Occipital lobe (tissue), 2 donors: ENCODE data around the gene CDK5. TPM values are rescaled to one million over a fixed set of nuclear protein-coding genes. Genes with fewer than 3 reads are reported as not detected.
A peak's percentile ranks its signal among the peaks of the same experiment; 100 is the strongest.

Experiments used
- DNase-seq: peaks from one replicate; lab custom pipeline; 2025; lab: John Stamatoyannopoulos, UW
- total RNA-seq: library from RNA; depleted of rRNA; stranded (reverse); fragments of >200 nt; gene quantifications from one replicate; pipeline ENCODE4 v1.2.3, GENCODE V29; 2014

Gene CDK5
- total RNA-seq, 1 donor from 2014 or later, result 37.3 TPM

DNA sequence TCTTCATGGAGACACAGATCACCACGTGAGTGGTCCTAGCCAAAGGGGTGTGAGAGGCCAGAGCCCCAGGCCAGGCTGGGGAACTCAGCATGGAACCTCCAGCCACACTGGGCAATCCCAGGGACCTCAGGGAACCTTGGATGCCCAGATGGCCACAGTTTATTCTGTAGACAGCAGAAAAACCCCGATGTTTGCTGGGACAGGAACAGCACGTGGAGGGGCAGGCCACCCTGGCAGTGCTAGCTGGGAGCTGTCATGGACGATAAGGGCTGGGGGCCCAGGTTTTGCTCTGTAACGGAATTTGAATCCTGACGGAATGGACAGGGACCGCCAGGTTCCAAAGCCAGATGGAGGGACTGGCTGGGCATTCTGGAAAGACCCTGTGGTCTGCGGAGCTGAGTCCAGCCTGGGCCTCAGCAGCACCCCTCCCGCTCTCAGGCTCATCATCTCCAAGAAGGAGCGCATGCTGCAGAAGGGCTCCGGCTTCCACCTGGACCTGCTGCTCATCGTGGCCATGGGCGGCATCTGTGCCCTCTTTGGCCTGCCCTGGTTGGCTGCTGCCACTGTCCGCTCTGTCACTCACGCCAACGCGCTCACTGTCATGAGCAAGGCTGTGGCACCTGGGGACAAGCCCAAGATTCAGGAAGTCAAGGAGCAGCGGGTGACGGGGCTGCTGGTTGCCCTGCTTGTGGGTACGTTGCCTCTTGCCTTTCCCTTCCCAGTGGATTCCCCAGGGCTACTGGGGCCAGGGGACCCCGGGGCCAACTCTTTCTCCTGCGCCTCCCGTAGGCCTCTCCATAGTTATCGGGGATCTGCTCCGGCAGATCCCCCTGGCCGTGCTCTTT lies 17.3 kb upstream of the CDK5 start:
- DNase-seq, result no peak

DNA sequence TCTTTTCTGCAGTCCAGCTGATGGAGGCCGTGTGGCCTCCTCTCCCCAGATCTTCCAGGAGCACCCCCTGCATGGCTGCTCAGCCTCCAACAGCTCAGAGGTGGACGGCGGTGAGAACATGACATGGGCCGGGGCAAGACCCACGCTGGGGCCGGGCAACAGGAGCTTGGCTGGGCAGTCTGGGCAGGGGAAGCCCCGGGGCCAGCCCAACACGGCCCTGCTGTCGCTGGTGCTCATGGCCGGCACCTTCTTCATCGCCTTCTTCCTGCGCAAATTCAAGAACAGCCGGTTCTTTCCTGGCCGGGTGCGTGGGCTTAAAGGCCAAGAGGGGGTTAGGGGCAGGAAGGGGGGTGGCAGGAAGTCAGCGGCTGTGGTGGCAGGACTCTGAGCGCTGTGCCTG lies 16.3 kb upstream of the CDK5 start:
- no peak for DNase-seq

- DNase-seq, result no peak
These were observed 13.6 kb upstream of the CDK5 start for GRCh38 chr7:151071032-151071866.

- DNase-seq, result no peak
These were observed 12.9 kb upstream of the CDK5 start for GRCh38 chr7:151070574-151070960.

GRCh38 chr7:151069841-151070573 lies 12.3 kb upstream of the CDK5 start:
- DNase-seq, result no peak

DNA sequence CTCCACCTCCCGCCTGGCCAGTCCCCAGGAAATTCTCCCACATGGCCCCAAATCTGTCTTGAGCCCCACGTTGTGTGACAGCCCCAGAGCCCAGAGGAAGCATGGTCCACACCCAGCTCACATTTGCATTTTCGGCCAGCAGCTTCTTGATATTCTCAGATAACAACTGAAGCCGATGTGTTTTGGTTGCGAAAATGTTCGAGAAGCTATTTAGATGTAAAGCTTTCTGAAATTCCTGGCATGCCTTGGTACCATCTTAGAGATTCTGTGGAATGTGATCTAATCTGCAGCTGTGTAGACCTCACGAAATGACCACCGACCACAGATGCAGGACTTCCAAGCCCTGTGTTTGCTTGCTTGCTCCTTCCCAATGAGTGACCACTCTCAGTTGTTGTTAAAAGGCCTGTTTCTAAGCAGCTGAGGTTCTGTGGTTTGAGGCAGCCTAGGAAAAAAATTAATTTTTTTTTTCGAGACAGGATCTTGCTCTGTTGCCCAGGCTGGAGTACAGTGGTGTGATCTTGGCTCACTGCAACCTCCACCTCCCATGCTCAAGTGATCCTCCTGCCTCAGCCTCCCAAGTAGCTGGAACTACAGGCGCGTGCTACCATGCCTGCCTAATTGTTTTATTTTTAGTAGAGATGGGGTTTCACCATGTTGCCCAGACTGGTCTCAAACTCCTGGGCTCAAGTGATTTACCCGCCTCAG lies 10.5 kb upstream of the CDK5 start:
- no peak for DNase-seq

GRCh38 chr7:151066273-151066974 lies 8.7 kb upstream of the CDK5 start:
- DNase-seq, result no peak

- DNase-seq, result no peak
These were observed 7.8 kb upstream of the CDK5 start for GRCh38 chr7:151065516-151065915.

GRCh38 chr7:151064993-151065392 lies 7.3 kb upstream of the CDK5 start:
- no peak for DNase-seq

DNA sequence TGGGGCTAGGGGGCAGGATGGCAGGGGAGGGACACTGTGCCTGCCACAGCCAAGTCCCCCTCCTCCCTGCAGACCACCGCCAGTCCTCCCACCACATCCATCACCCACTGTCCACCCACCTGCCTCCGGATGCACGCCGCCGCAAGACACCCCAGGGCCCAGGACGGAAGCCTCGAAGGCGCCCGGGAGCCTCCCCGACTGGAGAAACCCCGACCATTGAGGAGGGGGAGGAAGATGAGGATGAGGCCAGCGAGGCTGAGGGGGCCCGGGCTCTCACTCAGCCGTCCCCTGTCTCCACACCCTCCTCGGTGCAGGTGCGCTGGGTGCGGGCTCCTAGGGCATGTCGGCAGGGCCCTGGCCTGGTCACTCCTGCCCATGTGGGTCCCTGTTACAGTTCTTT lies 6.8 kb upstream of the CDK5 start:
- DNase-seq, result no peak

DNA sequence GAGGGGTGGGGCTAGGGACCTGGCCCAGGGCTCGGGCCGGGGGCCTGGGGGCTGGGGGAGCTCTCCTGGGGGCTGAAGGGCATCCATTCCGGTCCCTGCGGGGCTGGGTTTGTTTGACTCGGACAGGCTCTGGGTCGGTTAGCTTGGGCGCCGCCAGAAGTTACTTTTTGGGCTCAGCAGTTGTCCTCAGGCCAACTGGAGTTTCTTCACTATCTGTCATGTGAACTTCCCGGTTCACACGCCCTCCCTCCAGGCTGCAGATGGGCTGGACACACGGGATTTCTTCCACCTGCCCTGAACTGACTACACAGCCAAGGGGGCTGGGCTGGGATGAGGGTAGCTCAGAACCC lies 5.5 kb upstream of the CDK5 start:
- DNase-seq, result no peak

GRCh38 chr7:151062399-151063211 lies 4.9 kb upstream of the CDK5 start:
- DNase-seq, result no peak

DNA sequence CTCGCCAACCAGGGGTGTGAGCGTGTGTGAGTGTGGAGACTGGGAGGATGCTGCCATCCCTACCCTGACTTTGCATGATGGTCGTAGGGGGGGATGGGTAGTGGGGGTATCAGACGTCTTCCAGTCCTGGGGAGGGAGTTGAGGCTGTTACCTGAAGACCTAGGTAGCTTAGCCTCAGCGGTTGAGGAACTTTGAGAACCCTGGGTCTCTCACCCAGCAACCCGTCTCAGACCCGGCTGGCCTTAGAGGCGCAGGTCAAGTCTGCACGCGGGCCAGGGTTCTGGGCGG lies 4.4 kb upstream of the CDK5 start:
- no peak for DNase-seq

GRCh38 chr7:151061213-151062110 lies 3.8 kb upstream of the CDK5 start:
- DNase-seq, result no peak

DNA sequence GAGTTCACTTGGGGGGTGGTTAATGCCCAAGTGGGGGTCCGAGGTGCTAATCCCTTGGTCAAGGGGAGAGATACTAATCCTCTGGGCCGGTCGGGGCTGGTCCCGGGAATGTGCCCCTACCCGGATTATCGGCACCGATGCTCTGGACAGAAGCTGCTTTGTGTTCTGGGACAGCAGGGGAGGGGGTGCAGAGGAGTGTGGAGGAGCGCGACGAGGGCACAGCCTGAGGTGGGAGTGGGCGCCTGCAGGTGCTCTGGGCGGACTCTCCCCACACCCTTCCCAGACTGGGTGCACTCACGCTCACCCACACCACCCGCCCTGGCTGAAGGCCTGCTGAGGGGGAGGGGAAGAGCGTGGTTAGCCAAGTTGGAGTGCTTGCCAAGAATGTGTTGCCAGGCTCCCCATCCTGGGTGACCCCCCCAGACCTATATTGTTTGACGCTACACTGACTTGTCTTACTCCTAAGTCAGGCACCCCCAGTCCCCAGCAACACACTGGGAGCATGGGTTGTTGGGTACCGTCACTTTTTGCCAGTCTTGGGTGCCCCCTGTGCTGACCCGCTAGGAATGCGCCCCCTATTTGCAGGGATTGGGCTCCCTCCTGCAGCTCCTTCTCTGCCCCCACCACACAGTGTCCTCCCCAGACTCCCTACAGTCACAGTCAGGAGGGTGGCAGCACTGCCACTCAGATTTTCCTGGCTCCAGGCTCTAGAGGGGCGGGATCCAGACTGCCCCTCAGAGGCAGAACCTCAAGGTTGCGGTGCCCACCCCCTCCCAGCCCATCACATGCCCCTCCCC lies 2.9 kb upstream of the CDK5 start:
- no peak for DNase-seq

DNA sequence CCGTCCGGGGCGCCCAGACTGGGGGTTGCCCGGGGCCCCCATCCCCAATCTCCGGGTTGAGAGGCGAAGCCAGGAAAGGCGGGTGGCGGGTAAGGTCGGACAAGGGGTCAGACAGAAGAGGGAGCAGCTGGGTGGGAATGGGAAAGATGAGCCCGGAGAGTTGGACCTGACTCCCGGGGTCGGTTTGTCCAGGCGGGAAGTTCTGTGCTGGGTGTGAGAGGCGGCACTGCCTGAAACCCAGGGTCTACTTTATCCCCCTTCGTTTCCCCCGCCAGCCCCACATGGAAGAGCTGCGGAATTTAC lies 2.4 kb upstream of the CDK5 start:
- no peak for DNase-seq

DNA sequence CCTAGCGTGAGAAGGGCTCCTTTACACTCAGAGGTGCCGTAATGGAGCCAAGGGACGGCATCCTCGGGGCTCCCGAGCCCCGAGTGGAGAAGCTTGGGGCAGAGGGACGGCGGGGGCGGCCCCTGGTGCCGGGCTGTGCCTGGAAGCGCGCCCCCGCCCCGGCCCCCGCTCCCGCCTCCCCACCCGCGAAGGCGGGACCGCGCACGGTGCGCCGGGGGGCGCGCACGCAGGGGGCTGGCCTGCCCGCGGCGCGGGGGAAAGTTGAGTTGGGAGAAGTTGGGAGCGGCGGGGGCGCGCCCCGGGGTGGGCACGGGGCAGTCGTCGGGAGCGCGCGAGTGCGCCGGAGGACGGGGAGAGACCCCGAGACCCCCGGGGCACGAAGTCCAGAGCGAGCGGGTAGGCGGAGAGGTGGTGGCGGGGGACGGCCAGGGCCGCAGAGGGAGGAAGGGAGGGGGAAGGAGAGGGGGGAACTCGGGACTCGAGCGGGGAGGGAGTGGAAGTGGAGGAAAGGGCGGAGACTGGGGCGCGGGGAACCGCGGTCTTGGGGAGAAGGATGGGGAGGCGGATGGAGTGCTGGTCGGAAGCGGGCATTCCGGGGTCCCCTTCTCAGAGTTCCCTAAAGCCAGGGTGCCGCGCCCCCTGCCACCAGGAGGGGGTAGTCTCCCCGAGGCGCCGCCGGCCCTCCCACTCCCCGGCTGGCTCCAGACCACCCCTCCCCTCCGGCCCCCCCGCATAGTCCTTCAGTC lies 1.8 kb upstream of the CDK5 start, which contains the start of gene SLC4A2:
TSS of gene SLC4A2 (plus strand) at position 223 of the 746 bp plus-strand sequence. CDS start 2,399 bp downstream, outside the sequence.
- peak; percentile 64 for DNase-seq
